Measurements from ENCODE around the gene TFCP2L1.

TFCP2L1 gene

DNA sequence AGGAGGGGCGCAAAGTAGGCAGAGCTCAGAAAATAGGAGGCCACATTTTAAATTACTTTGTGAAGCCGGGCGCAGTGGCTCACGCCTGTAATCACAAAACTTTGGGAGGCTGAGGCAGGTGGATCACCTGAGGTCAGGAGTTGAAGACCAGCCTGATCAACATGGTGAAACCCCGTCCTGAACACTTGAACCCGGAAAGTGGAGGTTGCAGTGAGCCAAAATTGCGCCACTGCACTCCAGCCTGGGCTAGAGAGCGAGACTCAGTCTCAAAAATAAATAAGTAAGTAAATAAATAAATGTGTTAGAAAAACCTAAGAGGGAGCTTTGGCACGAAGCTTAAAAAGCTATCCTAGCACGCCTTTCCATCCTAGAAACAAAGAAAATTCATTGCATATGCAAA is 105.5 kb downstream of the TFCP2L1 start:
- no peak for DNase-seq (ENCODE audit: extremely low read depth, insufficient read length)
- no peaks in the 10 kb centered on the region; the same call in none of the 2 replicates for H3K27me3 ChIP-seq (replicated peaks; ENCODE audit: control insufficient read depth, insufficient read depth, low read length)
- TF ChIP-seq, protein P1, sequence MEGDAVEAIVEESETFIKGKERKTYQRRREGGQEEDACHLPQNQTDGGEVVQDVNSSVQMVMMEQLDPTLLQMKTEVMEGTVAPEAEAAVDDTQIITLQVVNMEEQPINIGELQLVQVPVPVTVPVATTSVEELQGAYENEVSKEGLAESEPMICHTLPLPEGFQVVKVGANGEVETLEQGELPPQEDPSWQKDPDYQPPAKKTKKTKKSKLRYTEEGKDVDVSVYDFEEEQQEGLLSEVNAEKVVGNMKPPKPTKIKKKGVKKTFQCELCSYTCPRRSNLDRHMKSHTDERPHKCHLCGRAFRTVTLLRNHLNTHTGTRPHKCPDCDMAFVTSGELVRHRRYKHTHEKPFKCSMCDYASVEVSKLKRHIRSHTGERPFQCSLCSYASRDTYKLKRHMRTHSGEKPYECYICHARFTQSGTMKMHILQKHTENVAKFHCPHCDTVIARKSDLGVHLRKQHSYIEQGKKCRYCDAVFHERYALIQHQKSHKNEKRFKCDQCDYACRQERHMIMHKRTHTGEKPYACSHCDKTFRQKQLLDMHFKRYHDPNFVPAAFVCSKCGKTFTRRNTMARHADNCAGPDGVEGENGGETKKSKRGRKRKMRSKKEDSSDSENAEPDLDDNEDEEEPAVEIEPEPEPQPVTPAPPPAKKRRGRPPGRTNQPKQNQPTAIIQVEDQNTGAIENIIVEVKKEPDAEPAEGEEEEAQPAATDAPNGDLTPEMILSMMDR (IDR thresholded peaks at IDR 0.05; ENCODE audit: insufficient read depth, low read length, poor library complexity, severe bottlenecking), result no peak

DNA sequence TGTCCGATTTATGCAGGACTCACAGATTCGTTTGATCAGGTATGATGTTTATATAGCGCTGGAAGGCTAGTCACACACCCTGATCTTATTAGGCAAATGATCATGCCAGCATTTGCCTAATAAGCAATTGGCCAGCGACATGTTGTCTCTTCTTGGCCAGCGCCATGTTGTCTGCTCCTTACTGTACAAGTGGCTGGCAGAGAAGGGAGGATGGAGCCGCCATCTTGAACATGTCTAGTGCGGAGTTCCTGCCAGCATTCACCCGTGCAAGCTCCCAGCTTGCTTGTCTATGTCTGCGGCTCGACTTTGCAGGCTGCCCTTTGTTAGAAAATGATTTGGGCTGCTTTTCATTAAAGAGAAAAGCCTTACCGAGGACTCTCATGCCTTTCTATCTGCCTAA is 106.3 kb downstream of the TFCP2L1 start:
- no peak overlapping the region for H3K4me3 ChIP-seq (replicated peaks; ENCODE audit: low read depth, low read length)
- DNase-seq (ENCODE audit: extremely low read depth, insufficient read length), result no peak
- no peaks in the 10 kb centered on the region for H3K36me3 ChIP-seq (ENCODE audit: control insufficient read depth, insufficient read depth, low read length)
- TF ChIP-seq, protein P1 (IDR thresholded peaks at IDR 0.05; ENCODE audit: insufficient read depth, low read length, poor library complexity, severe bottlenecking), result no peak
- H3K27me3 ChIP-seq (replicated peaks; ENCODE audit: control insufficient read depth, insufficient read depth, low read length), result no peaks in the 10 kb centered on the region; the same call in none of the 2 replicates

More for the DNA sequence above, 105.5 kb downstream of the TFCP2L1 start:
- H3K36me3 ChIP-seq (ENCODE audit: control insufficient read depth, insufficient read depth, low read length), result no peaks in the 10 kb centered on the region
- no peak overlapping the region for H3K4me3 ChIP-seq (replicated peaks; ENCODE audit: low read depth, low read length)

DNA sequence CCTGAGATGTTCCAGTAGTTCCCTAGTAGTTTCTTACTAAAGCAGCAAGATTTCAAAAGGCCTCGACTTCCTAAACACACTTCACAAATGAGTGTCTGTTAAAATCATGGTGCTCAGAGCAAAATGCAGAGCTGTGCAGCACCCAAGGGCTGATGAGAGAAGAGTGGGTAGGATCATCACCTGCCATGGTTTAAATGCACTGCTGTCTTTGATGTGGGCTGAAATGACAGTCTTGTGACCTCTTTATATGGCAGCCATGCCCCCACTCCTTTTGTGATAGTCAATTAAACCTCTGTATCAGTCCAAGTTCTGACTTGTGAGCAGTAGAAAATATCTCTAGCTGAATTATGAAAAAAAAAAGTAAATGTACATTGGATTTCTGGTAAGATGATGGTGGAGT is 107.1 kb downstream of the TFCP2L1 start:
- Histone ChIP-seq H3K36me3 (ENCODE audit: control insufficient read depth, insufficient read depth, low read length) (no peaks in the 10 kb centered on the region), H3K27me3 (replicated peaks; ENCODE audit: control insufficient read depth, insufficient read depth, low read length) (no peaks in the 10 kb centered on the region; the same call in none of the 2 replicates), H3K4me3 (replicated peaks; ENCODE audit: low read depth, low read length) (no peak overlapping the region)
- TF ChIP-seq, protein P1 (IDR thresholded peaks at IDR 0.05; ENCODE audit: insufficient read depth, low read length, poor library complexity, severe bottlenecking), result no peak
- no peak for DNase-seq (ENCODE audit: extremely low read depth, insufficient read length)

DNA sequence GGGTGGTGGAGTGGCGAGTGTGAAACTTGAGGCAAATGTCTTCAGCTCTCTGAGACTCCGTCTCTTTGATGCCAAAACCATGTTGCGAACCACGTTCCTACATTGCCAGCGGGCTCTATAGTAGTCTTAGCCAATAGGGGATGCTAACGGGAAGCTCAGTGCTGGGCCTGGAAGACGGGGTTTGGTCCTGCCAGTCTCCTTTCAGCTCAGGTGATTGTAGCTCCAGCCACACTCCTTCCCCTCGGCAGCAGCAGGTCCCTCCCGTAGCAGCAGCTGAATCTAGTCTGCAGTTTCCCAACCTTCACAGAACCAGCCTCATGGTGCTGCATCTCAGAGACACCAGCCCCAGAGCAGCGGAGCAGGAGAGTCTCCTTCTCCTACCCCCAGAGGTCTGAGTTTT is 109.7 kb downstream of the TFCP2L1 start:
- Histone ChIP-seq H3K36me3 (ENCODE audit: control insufficient read depth, insufficient read depth, low read length) (no peaks in the 10 kb centered on the region), H3K4me3 (replicated peaks; ENCODE audit: low read depth, low read length) (no peak overlapping the region), H3K27me3 (replicated peaks; ENCODE audit: control insufficient read depth, insufficient read depth, low read length) (no peaks in the 10 kb centered on the region; the same call in none of the 2 replicates)
- TF ChIP-seq, protein P1 (IDR thresholded peaks at IDR 0.05; ENCODE audit: insufficient read depth, low read length, poor library complexity, severe bottlenecking), result no peak
- DNase-seq (ENCODE audit: extremely low read depth, insufficient read length), result no peak

DNA sequence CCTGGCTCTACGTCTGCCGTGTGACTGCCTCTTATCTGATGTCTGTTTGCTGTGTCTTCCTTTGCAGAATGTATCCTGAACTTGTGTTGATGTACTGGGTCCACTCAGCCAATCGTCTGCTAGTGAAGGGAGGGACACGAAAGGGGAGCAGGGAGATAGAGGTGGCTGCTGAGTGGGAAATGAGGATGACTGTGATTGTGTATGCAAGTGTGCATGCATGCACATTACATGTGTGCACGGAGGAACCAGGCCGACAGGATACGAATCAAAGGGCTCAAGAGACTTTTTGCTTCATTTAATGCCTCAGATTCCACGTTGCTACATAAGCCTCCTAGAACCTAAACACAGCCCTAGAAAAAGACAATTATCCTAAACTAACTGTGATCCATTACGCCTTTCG is 111.2 kb downstream of the TFCP2L1 start:
- Histone ChIP-seq H3K4me3 (replicated peaks; ENCODE audit: low read depth, low read length) (no peak overlapping the region), H3K27me3 (replicated peaks; ENCODE audit: control insufficient read depth, insufficient read depth, low read length) (no peaks in the 10 kb centered on the region; the same call in none of the 2 replicates), H3K36me3 (ENCODE audit: control insufficient read depth, insufficient read depth, low read length) (no peaks in the 10 kb centered on the region)
- DNase-seq (ENCODE audit: extremely low read depth, insufficient read length), result no peak
- TF ChIP-seq, protein P1 (IDR thresholded peaks at IDR 0.05; ENCODE audit: insufficient read depth, low read length, poor library complexity, severe bottlenecking), result no peak

DNA sequence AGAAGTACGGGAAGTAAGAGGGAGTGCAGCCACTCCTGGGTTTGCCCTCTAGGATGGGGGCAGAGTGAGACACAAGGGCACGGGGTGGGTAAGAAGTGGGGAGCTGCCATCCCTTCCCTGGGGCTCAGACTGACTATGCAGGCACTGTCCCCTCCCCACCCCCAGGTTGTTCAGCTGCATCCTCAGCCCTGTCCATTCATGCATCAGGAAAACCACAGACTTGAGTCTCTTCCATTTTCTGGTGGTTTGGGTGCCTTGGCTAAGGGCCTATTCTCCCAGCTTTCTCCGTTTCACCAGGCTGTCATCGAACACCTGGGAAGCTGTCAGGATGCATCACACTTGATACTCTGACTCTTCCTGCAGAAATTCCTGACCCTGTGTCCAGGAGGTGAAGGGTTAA is 111.9 kb downstream of the TFCP2L1 start:
- TF ChIP-seq, protein P1 (IDR thresholded peaks at IDR 0.05; ENCODE audit: insufficient read depth, low read length, poor library complexity, severe bottlenecking), result no peak
- Histone ChIP-seq H3K4me3 (replicated peaks; ENCODE audit: low read depth, low read length) (no peak overlapping the region), H3K27me3 (replicated peaks; ENCODE audit: control insufficient read depth, insufficient read depth, low read length) (no peaks in the 10 kb centered on the region; the same call in none of the 2 replicates), H3K36me3 (ENCODE audit: control insufficient read depth, insufficient read depth, low read length) (no peaks in the 10 kb centered on the region)
- DNase-seq (ENCODE audit: extremely low read depth, insufficient read length), result no peak
